Activated CD8-positive, alpha-beta memory T cell treated with anti-CD3 and anti-CD28 coated beads for 1 hour (primary cell): Measurements from ENCODE around the gene DNAJB5.

Source experiments
- DNase-seq, 2 donors: peaks; one replicate each; pipeline ENCODE4 v3.0.0-alpha.2; 2020; ENCODE audit warnings: low read depth in 1 of 2; ENCODE audit errors: extremely low read depth in 1 of 2

The DNAJB5 gene

GRCh38 chr9:35044071-35044470 is 54.5 kb downstream of the DNAJB5 start:
- DNase-seq = no peak
